ENCODE measurements around the gene ATP6AP2.

ATP6AP2 gene

DNA sequence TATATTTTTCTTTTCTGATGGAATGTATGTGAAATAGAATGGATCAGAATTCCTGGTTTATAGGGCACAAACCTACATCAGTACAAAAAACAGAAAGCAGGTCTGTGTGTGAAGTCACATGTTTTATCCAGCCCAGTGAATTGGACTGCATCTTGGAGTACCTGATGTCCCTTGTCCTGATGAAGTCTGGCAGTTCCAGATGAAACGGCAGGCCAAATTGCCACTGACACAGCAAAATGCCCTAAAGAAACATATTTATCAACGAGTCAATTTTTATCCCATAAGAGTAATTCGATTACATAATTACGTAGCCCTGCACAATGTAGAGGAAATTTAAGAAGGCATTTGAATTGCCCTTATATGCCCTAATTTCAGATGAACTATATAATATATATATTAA lies 37.8 kb upstream of the ATP6AP2 start:
- TF ChIP-seq, protein P1, sequence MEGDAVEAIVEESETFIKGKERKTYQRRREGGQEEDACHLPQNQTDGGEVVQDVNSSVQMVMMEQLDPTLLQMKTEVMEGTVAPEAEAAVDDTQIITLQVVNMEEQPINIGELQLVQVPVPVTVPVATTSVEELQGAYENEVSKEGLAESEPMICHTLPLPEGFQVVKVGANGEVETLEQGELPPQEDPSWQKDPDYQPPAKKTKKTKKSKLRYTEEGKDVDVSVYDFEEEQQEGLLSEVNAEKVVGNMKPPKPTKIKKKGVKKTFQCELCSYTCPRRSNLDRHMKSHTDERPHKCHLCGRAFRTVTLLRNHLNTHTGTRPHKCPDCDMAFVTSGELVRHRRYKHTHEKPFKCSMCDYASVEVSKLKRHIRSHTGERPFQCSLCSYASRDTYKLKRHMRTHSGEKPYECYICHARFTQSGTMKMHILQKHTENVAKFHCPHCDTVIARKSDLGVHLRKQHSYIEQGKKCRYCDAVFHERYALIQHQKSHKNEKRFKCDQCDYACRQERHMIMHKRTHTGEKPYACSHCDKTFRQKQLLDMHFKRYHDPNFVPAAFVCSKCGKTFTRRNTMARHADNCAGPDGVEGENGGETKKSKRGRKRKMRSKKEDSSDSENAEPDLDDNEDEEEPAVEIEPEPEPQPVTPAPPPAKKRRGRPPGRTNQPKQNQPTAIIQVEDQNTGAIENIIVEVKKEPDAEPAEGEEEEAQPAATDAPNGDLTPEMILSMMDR (IDR thresholded peaks at IDR 0.05; ENCODE audit: insufficient read depth, low read depth, low read length, missing control alignments) = no peak
- no peak overlapping the region for H3K4me3 ChIP-seq (ENCODE audit: low read depth, low read length)
- DNase-seq (ENCODE audit: low read depth) = no peak

DNA sequence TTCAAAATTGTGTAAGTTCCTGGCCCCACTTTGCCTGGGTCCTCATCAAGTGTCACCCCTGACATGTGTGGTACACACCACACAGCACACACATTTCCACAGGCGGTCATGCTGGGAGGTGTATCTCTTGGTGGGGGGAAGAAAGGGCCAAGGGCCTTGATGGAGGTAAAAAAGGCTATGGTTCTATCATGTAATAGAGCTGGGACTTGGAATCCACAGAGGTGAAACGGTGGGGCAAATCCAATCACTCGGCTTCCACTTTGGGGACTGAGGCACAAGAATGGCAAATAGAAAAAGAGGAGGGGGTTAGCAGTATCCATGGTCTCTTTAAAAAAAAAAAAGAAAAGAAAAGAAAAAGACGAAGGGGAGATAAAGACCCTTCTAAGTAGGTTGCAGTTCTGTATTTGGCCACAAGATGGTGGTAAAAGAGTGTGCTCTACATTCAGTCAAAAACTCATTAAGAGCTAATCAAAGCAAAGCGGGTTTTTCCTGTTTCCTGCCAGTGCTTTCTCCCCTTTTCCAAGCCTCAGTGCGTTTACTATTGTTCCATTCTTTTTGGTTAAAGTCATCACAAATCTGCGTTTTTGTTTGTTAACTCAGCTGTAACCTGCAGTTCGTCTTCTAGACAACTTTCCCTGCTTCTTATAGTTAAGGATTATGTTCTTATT lies 37.0 kb upstream of the ATP6AP2 start:
- TF ChIP-seq, protein P1 (IDR thresholded peaks at IDR 0.05; ENCODE audit: insufficient read depth, low read depth, low read length, missing control alignments) = peak; percentile 61
- no peak overlapping the region for H3K4me3 ChIP-seq (ENCODE audit: low read depth, low read length)

GRCh38 chrX:40544343-40545266 lies 36.2 kb upstream of the ATP6AP2 start:
- TF ChIP-seq, protein P1 (IDR thresholded peaks at IDR 0.05; ENCODE audit: insufficient read depth, low read depth, low read length, missing control alignments) = no peak
- DNase-seq (ENCODE audit: low read depth) = no peak
- no peak overlapping the region for H3K4me3 ChIP-seq (ENCODE audit: low read depth, low read length)

More for the DNA sequence above, 37.0 kb upstream of the ATP6AP2 start:
- peak; percentile 49 for DNase-seq (ENCODE audit: low read depth)

DNA sequence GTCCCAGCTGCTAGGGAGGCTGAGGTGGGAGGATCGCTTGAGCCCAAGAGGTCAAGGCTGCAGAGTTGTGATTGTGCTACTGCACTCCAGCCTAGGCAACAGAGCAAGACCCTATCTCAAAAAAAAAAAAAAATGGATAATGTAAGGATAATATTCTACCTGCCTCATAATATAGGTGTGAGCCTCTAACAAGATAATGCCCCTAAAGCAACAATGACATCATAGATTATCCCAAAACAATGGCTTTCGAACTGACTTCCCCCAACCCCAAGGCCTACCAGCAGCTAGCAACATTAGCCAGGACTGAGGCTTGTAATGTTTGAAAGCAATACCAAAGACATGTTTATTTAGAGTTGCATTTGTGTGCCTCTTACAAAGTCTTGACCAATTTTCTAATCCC lies 33.9 kb upstream of the ATP6AP2 start:
- no peak for DNase-seq (ENCODE audit: low read depth)
- TF ChIP-seq, protein P1 (IDR thresholded peaks at IDR 0.05; ENCODE audit: insufficient read depth, low read depth, low read length, missing control alignments) = no peak
- H3K4me3 ChIP-seq (ENCODE audit: low read depth, low read length) = no peak overlapping the region

DNA sequence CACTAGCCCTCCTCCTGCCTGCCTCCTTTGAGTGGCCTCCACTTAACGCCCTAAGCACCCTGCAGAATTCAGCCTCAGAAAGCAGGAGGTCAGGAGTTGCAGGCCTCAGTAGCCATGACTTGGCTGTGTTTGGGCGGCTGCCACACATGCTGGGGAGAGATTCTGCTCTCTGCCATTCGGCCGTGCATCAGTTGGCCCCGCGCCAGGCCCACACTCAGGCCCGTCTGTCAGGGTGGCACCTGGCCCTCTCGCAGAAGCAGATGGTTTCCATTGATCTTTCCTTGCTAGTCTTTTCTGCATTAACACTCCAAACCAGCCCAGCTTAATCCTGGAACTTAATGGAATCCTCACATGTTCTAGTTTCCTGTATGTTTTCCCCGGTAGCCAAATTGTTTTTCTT lies 30.7 kb upstream of the ATP6AP2 start:
- no peak for DNase-seq (ENCODE audit: low read depth)
- TF ChIP-seq, protein P1 (IDR thresholded peaks at IDR 0.05; ENCODE audit: insufficient read depth, low read depth, low read length, missing control alignments) = no peak

DNA sequence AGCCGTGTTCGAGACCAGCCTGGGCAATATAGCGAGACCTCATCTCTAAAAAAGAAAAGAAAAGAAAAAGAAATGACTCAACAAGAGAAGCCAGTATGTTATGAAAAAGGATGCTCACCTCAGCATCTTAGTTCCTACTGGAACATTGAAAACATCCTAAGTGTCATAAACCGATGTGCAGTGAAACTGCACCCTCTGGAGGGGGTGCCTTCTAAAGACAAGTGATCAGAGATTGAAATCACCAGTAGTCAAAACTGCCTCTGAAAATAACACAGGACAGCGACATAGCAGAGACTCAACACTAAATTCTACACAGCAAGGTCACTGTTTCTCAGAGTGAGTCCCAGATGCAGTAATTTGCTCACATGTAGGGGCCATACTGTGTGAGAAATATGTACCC lies 28.0 kb upstream of the ATP6AP2 start:
- TF ChIP-seq, protein P1 (IDR thresholded peaks at IDR 0.05; ENCODE audit: insufficient read depth, low read depth, low read length, missing control alignments) = no peak
- H3K4me3 ChIP-seq (ENCODE audit: low read depth, low read length) = no peak overlapping the region
- peak; percentile 14 for DNase-seq (ENCODE audit: low read depth)

More for the DNA sequence above, 30.7 kb upstream of the ATP6AP2 start:
- H3K4me3 ChIP-seq (ENCODE audit: low read depth, low read length) = no peak overlapping the region
